HUES48 (cell line): ENCODE data around the gene COL6A5.

ENCODE experiments used
- H3K27ac ChIP-seq: one replicate; pipeline ENCODE4 v1.7.0; 2013; ENCODE audit warnings: low read depth, low read length, inconsistent platforms
- H3K27me3 ChIP-seq: 2 replicates; pipeline ENCODE4 v1.6.1; 2013; ENCODE audit warnings: mild to moderate bottlenecking, low read length; ENCODE audit not compliant: control insufficient read depth, insufficient read depth
- H3K36me3 ChIP-seq: 2 replicates; pipeline ENCODE4 v1.6.1; 2013; ENCODE audit warnings: low read length; ENCODE audit not compliant: control insufficient read depth, insufficient read depth
- H3K4me1 ChIP-seq: 2 replicates; pipeline ENCODE4 v1.6.1; 2013; ENCODE audit warnings: mild to moderate bottlenecking, low read length; ENCODE audit not compliant: control insufficient read depth, insufficient read depth
- H3K4me3 ChIP-seq: 2 replicates; pipeline ENCODE4 v1.5.1; 2013; ENCODE audit warnings: mild to moderate bottlenecking, low read depth, low read length
- H3K9ac ChIP-seq: 2 replicates; pipeline ENCODE4 v1.6.1; 2013; ENCODE audit warnings: mild to moderate bottlenecking, low read depth, low read length, moderate library complexity
- H3K9me3 ChIP-seq: 2 replicates; pipeline ENCODE4 v1.6.1; 2013; ENCODE audit warnings: low read length; ENCODE audit not compliant: control insufficient read depth, insufficient read depth

COL6A5 gene

DNA sequence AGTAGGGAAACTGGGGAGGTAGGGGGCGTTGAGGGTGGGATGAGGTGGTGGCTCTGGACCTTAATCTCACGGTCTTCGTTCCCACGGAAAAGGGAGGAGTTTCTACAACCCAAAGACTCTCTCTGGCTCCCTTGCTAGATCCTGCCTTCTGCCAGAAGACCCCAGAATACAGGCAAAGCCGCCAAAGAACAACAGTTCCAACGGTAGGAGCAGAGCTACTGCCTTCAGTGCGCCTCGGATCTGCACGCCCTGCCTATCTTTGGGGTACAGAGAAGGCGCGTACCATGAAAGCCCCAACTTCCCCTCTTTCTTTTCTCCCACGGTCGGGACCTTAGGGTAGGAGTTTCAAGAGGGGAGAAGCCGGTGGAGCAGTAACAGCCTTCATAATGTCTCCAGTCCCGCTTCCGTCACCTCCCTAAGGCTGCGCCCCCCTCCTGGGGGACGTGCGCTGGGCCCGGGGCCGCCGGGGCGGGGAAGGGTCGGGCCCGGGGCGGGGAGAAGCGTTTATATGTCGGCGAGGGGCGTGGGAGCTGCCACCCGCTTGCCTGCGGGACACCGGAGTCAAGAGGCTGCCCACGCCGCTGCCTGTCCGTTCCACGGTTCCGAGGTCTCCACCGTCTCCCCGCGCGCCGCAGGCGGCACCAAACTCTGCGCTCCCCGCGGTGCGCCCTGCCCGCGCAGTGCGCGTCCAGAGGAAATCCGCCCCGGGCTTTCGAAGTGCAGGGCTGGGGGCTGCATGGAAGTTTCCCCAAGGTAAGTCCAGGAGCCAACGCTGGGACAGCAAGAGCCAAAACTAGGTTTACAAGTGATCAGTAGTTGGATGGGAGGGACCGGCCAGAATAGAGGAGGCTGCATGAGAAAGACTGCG, 171.4 kb downstream of the COL6A5 start, which contains the start of gene COL6A6:
Gene COL6A6, plus strand, starts transcription at position 533 of the 868 bp plus-strand sequence. CDS start 43,188 bp downstream, outside the sequence.
- Histone ChIP-seq H3K4me3 (peak within 1 kb of the TSS; percentile 81), H3K9ac (no peak within 1 kb of the TSS), H3K36me3 (no peaks in the 10 kb centered on the region), H3K9me3 (no peaks in the 10 kb centered on the region), H3K27me3 (peaks cover 38% of the 10 kb centered on the region), H3K4me1 (peaks cover 4% of the 10 kb centered on the region; the same call in 1 of the 2 replicates), H3K27ac (no peak within 1 kb of the TSS)

DNA sequence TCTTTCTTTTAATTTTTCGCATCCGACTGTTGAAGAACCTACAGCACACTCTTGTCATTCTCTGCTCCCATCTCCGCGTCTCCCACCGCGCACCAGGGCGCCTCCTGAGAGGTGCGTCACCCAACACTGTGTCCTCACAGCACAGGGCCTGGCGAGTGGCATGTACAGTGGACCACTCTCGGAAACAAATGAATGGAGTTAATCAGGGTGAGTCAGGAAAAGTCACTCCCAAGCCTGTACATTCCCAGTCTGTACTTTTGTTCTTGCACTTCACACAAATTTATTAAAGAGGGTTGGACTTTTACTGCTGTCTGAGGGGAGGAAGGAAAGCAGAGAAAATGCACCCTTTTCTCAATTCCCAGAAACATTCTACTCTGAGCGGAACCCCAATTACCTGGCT, 172.1 kb downstream of the COL6A5 start:
- Histone ChIP-seq H3K9ac (no peak overlapping the region), H3K27me3 (peaks cover 38% of the 10 kb centered on the region), H3K36me3 (no peaks in the 10 kb centered on the region), H3K9me3 (no peaks in the 10 kb centered on the region), H3K27ac (no peak overlapping the region), H3K4me1 (peaks cover 4% of the 10 kb centered on the region; the same call in 1 of the 2 replicates), H3K4me3 (peak overlapping the region; percentile 81)

DNA sequence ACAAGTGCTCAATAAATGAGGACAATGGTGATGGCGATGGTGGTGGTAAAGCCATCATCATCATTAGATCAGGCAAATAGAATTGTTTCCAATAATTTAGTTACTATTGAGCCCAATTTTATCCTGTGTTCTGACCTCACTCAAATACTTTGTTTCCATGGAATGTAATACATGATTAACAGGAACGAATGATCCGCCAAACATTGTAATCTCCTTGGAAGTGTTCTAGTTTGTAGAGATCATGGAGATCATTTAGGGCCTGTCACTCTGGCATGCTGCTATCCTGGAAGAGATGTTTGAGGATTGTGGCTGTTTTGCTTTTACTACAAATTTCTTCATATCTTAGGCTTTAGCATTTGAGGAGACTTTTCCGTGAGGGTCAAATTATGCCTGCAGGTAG, 174.3 kb downstream of the COL6A5 start:
- Histone ChIP-seq H3K36me3 (no peaks in the 10 kb centered on the region), H3K27me3 (peaks cover 37% of the 10 kb centered on the region), H3K27ac (no peak overlapping the region), H3K9me3 (no peaks in the 10 kb centered on the region), H3K9ac (no peak overlapping the region), H3K4me3 (no peak overlapping the region), H3K4me1 (peaks cover 4% of the 10 kb centered on the region; the same call in 1 of the 2 replicates)

DNA sequence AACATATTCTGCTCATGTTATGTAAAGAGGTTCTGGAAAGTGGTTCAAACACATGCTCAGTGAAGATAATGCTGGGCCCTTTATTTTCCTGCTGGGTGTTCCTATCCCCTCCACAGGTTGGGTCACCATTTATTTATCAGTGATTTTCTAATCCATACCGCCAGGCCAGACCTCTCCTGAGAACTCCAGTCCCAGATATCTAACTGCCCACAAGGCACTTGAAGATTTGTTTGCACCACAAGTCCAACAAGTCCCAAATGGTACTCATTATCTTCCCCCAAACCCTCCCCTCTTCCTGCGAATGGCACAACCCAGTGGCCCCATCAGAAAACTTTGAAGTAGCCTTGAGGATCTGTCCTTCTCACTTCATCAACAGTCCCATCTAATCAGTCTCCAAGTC, 176.9 kb downstream of the COL6A5 start:
- no peak overlapping the region for H3K9ac ChIP-seq
- H3K9me3 ChIP-seq: no peaks in the 10 kb centered on the region
- no peak overlapping the region for H3K27ac ChIP-seq
- H3K4me3 ChIP-seq: no peak overlapping the region
- H3K4me1 ChIP-seq: peaks cover 2% of the 10 kb centered on the region; the same call in 1 of the 2 replicates
- no peaks in the 10 kb centered on the region for H3K36me3 ChIP-seq
- peaks cover 10% of the 10 kb centered on the region for H3K27me3 ChIP-seq

DNA sequence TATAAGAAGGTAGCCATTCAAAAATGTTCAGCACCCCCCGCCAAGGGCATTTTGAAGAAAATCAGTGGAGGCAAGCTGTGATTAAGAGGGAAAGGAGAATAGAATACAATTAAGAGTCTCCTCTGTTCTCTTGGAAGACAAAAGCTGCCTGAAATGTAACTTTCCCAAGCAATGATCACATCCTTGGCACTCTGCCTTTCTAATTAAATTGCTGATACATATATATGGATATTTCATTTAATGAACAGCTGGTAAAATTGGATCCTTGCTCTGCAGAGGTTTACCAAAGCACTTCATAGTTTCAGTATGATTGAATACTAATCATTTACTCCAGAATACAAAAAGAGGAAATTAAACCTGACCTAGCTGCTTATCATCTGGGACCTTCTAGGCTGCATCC, 182.0 kb downstream of the COL6A5 start:
- H3K27me3 ChIP-seq: no peaks in the 10 kb centered on the region
- H3K9me3 ChIP-seq: no peaks in the 10 kb centered on the region
- H3K27ac ChIP-seq: no peak overlapping the region
- H3K9ac ChIP-seq: no peak overlapping the region
- no peaks in the 10 kb centered on the region for H3K36me3 ChIP-seq
- H3K4me3 ChIP-seq: no peak overlapping the region
- H3K4me1 ChIP-seq: peaks cover 15% of the 10 kb centered on the region; the same call in 1 of the 2 replicates

DNA sequence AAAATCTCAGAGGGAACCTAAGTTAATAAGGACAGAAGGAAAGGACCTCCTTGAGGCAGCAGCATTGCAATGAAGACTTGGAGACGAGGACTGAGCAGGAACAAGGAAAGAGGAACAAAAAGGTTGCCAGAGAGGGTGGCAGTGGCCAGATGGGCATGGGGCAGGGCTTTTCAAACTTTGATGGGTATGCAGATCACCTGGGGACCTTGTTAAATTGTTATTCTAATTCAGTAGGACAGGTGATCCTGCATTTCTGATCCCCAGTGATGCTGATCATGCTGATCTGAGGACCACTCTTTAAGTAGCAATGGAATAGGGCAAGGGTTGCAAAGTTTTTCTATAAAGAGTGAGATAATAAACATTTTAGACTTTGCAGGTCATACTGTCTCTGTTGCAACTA, 182.6 kb downstream of the COL6A5 start:
- H3K4me1 ChIP-seq: peaks cover 15% of the 10 kb centered on the region; the same call in 1 of the 2 replicates
- no peaks in the 10 kb centered on the region for H3K27me3 ChIP-seq
- H3K27ac ChIP-seq: no peak overlapping the region
- no peak overlapping the region for H3K9ac ChIP-seq
- no peaks in the 10 kb centered on the region for H3K9me3 ChIP-seq
- no peak overlapping the region for H3K4me3 ChIP-seq
- no peaks in the 10 kb centered on the region for H3K36me3 ChIP-seq

DNA sequence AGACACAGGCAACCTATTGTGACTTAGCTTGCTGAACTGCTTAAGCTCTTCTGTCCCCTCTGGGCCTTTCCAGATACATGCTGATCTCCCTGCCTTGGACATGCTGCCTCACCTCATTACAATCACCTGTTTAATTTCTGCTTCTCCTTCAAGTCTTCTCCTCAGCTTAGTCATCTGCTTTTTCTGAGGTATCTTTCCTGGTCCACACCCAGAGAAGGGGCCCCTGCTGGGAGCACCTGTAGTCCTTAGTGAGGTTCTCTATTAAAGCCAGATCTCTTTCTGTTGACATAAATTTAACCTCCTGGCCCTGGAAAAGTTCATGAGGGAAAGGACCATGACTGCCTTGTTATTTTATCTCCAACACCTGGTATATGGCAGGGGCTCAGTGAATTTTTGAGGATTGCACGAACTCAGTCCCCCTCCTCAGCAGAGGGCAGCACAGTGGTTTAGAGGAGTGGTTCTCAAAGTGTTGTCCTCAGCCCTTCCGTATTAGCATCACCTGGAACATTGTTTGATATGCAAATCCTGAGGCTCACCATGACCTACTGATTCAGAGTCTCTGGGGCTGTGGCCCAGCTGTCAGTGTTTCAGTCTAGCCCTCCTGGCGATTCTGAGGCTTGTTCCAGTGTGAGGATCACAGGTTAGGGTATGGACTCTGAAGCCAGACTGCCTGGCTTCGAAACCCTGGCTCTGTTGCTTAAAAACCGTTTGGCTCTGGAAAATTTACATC, 184.2 kb downstream of the COL6A5 start:
- Histone ChIP-seq H3K27ac (no peak overlapping the region), H3K9ac (no peak overlapping the region), H3K27me3 (no peaks in the 10 kb centered on the region), H3K4me1 (peaks cover 15% of the 10 kb centered on the region; the same call in 1 of the 2 replicates), H3K9me3 (no peaks in the 10 kb centered on the region), H3K4me3 (no peak overlapping the region), H3K36me3 (no peaks in the 10 kb centered on the region)

DNA sequence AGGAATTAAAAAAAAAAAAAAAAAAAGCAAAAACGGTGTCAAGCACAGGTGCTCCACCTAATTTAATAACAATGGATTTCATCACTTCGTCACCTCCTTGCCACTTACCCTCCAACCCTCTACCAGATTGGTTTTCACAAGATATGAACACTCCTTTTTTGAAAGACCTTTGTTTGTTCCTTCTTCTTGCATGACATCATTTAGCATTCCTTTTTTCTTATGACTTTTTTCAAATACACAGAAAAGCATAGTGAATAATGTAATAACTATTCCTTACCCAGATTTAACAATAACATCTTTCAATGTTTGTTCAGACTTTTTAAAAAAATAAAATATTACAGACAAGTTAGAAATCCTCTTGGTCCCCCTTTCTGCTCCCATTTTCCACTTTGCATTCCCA, 187.8 kb downstream of the COL6A5 start:
- Histone ChIP-seq H3K4me1 (peaks cover 9% of the 10 kb centered on the region; the same call in 1 of the 2 replicates), H3K9me3 (no peaks in the 10 kb centered on the region), H3K36me3 (no peaks in the 10 kb centered on the region), H3K27ac (no peak overlapping the region), H3K27me3 (no peaks in the 10 kb centered on the region), H3K9ac (no peak overlapping the region), H3K4me3 (no peak overlapping the region)
